Epithelial cell of alveolus of lung (primary cell): Measurements from ENCODE around the gene GUF1. TPM values are rescaled to one million over a fixed set of nuclear protein-coding genes. Genes with fewer than 3 reads are reported as not detected.

Source experiments
- total RNA-seq: library from RNA; depleted of rRNA; stranded (reverse); fragments of >200 nt; gene quantifications from 2 replicates; pipeline ENCODE4 v1.2.1, GENCODE V29; 2015

The GUF1 gene
- 14.5 and 22.6 TPM in 2 replicates for total RNA-seq

GRCh38 chr4:44678094-44679041, at the start of gene GUF1:
TSS of gene GUF1 (plus strand) at chr4:44678420. CDS start at chr4:44678623, 203 bp downstream.

GRCh38 chr4:44651425-44651824, 26.8 kb upstream of the GUF1 start, which contains the start of gene YIPF7:
TSS of gene YIPF7 (minus strand) at chr4:44651625. CDS start at chr4:44650100, 1,525 bp downstream.

GRCh38 chr4:44726038-44726871, 48.0 kb downstream of the GUF1 start, which contains the start of gene GNPDA2:
TSS of gene GNPDA2 (minus strand) at chr4:44726556. CDS start at chr4:44722207, 4,349 bp downstream.

Other genes starting within 250 kb of the GUF1 start
- gene KCTD8, start 229.6 kb upstream of the GUF1 start, total RNA-seq, result 0.16 and 0.78 TPM in 2 replicates
- not detected in 2 replicates for gene YIPF7, start 26.8 kb upstream of the GUF1 start, total RNA-seq
- gene GNPDA2, start 48.1 kb downstream of the GUF1 start, total RNA-seq, result 20.8 and 28.4 TPM in 2 replicates